ENCODE measurements around the gene MYL9.

MYL9 gene

DNA sequence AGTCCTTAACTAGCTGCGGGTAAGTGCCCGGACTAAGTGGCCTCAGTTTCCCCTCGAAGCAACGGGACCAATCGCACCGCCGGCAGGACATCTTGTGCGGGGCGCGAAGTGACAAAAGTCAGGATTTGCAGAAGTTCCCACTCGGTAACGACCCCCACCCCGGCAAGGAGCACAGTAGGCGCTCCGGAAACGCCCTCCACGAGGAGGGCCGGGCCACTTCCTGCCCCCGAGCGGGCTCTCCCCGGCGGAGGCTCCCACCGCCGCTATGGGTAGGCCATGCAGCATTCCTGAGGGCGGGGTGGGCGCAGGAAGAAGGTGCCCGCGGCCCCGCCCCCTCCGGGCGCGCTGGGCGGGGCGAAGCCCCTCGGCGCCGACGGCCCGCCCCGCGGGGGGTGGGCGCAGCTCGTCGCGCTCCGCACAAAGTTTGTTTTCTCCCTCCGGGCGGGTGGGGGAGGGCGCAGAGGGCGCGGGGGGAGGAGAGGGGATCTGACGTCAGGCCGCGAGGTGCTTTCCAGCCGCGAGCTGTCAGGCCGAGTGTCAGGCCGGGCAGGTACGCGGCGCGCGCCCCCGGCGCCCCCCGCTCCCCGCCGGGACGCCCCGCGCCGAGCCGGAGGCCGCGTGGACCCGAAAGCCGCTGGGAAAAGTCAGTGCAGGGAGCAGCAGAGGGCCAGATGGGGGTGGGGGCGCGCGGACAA, 31.9 kb downstream of the MYL9 start, which contains the start of gene TGIF2:
TGIF2 (plus strand) TSS at position 495 of the 695 bp plus-strand sequence. CDS start 5,178 bp downstream, outside the sequence.
- Histone ChIP-seq H3K27me3 (ENCODE audit: insufficient read depth, low read length, poor library complexity, severe bottlenecking) (peaks cover 6% of the 10 kb centered on the region), H3K4me3 (ENCODE audit: low read length, poor library complexity, severe bottlenecking) (peak within 1 kb of the TSS; percentile 99), H3K4me2 (ENCODE audit: low read depth, low read length, poor library complexity, severe bottlenecking) (peak within 1 kb of the TSS; percentile 89), H3K9me2 (replicated peaks; ENCODE audit: low read depth, low read length) (no peaks in the 10 kb centered on the region), H3K36me3 (ENCODE audit: insufficient read depth, low read length) (peaks cover under 1% of the 10 kb centered on the region; the same call in 1 of the 2 replicates), H3F3A (ENCODE audit: low read depth) (peaks cover 18% of the 10 kb centered on the region), H3K9ac (ENCODE audit: low read depth, low read length, poor library complexity, severe bottlenecking) (peak within 1 kb of the TSS; percentile 100), H4K20me1 (ENCODE audit: insufficient read depth, low read length, poor library complexity, severe bottlenecking) (peaks cover 27% of the 10 kb centered on the region), H3K79me2 (ENCODE audit: insufficient read depth, low read length) (peaks cover 46% of the 10 kb centered on the region), H3K4me1 (ENCODE audit: insufficient read depth, low read length, poor library complexity, severe bottlenecking) (peaks cover 38% of the 10 kb centered on the region), H3K9me3 (ENCODE audit: insufficient read depth, low read depth, low read length) (no peaks in the 10 kb centered on the region), H2AFZ (ENCODE audit: low read length) (peak within 1 kb of the TSS; percentile 81)
- TF ChIP-seq, protein P1, sequence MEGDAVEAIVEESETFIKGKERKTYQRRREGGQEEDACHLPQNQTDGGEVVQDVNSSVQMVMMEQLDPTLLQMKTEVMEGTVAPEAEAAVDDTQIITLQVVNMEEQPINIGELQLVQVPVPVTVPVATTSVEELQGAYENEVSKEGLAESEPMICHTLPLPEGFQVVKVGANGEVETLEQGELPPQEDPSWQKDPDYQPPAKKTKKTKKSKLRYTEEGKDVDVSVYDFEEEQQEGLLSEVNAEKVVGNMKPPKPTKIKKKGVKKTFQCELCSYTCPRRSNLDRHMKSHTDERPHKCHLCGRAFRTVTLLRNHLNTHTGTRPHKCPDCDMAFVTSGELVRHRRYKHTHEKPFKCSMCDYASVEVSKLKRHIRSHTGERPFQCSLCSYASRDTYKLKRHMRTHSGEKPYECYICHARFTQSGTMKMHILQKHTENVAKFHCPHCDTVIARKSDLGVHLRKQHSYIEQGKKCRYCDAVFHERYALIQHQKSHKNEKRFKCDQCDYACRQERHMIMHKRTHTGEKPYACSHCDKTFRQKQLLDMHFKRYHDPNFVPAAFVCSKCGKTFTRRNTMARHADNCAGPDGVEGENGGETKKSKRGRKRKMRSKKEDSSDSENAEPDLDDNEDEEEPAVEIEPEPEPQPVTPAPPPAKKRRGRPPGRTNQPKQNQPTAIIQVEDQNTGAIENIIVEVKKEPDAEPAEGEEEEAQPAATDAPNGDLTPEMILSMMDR (conservative IDR thresholded peaks at IDR 0.05; ENCODE audit: low read length), result no peak
- no peak for TF ChIP-seq EZH2phosphoT487 (IDR thresholded peaks at IDR 0.05; ENCODE audit: borderline replicate concordance)

DNA sequence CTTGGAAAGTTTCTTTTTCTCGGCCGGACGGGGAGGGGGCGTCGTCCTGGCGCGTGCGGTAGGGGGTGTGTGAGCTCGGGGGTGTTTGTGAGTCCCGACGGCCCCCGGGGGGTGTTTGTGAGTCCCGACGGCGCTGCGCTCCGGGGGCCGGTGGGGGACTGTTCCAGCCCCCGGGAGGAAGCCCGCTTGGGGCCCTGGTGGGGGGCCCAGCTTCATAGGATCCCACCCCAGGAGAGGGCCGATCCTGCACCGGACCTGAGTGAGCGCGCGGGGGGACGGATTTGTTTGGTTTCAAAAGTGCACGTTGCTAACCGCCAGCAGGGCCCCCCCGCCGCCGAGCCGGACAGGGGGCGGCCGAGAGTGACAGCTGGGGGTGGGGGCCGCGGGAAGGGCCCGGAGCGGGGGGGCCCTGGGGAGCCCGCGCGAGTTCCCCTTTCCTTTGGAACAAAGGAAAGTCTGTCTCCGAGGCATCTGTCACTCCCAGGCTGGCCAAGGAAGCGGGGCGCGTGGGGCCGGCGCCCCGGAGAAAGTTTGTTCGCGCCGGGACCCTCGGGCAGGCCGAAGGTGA, 32.6 kb downstream of the MYL9 start:
- H3K79me2 ChIP-seq (ENCODE audit: insufficient read depth, low read length), result peaks cover 52% of the 10 kb centered on the region
- peaks cover 6% of the 10 kb centered on the region for H3K27me3 ChIP-seq (ENCODE audit: insufficient read depth, low read length, poor library complexity, severe bottlenecking)
- H3K36me3 ChIP-seq (ENCODE audit: insufficient read depth, low read length), result peaks cover 6% of the 10 kb centered on the region; the same call in 1 of the 2 replicates
- peaks cover 41% of the 10 kb centered on the region for H3K4me1 ChIP-seq (ENCODE audit: insufficient read depth, low read length, poor library complexity, severe bottlenecking)
- TF ChIP-seq, protein P1 (conservative IDR thresholded peaks at IDR 0.05; ENCODE audit: low read length), result no peak
- no peak for TF ChIP-seq EZH2phosphoT487 (IDR thresholded peaks at IDR 0.05; ENCODE audit: borderline replicate concordance)
- peak overlapping the region; percentile 77 for H2AFZ ChIP-seq (ENCODE audit: low read length)
- peak overlapping the region; percentile 89 for H3K4me2 ChIP-seq (ENCODE audit: low read depth, low read length, poor library complexity, severe bottlenecking)
- H3F3A ChIP-seq (ENCODE audit: low read depth), result peaks cover 18% of the 10 kb centered on the region
- H3K9ac ChIP-seq (ENCODE audit: low read depth, low read length, poor library complexity, severe bottlenecking), result peak overlapping the region; percentile 100
- peaks cover 33% of the 10 kb centered on the region for H4K20me1 ChIP-seq (ENCODE audit: insufficient read depth, low read length, poor library complexity, severe bottlenecking)
- no peaks in the 10 kb centered on the region for H3K9me3 ChIP-seq (ENCODE audit: insufficient read depth, low read depth, low read length)
- peak overlapping the region; percentile 99 for H3K4me3 ChIP-seq (ENCODE audit: low read length, poor library complexity, severe bottlenecking)
- H3K9me2 ChIP-seq (replicated peaks; ENCODE audit: low read depth, low read length), result no peaks in the 10 kb centered on the region

DNA sequence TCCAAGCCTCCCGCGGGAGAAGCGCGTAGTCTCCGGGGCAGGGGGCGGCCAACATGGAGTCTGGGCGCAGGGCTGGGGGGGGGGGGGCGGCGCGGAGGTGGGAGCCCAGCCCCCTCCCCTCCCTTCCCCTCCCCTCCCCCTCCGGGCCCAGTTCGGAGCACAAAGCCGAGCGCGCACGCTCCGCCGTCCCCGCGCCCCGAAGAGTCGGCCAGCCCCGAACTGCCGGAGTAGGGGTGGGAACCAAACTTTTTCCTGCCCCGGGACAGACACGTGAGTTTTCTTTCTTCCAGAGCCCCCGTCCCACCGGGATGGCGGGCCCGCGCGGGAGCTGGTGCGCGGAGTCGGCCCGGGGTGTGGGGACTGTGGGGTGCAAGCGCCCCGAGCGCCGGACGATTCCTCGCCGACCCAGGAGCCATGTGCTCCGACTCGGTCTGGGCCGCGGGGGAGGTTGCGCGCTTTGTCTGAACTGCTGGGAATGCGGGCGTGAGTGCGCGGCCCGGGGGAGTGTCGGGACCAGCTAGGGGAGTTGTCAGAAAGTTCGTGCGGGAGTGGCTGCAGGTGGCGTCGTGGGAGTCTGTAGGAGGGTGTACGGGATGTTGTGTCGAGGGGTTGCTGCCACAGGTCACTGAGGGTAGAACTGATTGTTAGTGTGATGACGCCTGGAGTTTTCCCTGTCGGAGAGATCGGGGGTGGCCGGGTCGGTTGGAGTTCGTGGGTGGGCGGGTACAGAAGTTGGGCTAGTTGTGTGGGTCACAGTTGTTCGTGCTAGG, 33.2 kb downstream of the MYL9 start:
- H2AFZ ChIP-seq (ENCODE audit: low read length), result peak overlapping the region; percentile 81
- peaks cover 41% of the 10 kb centered on the region for H3K4me1 ChIP-seq (ENCODE audit: insufficient read depth, low read length, poor library complexity, severe bottlenecking)
- peaks cover 54% of the 10 kb centered on the region for H3K79me2 ChIP-seq (ENCODE audit: insufficient read depth, low read length)
- peaks cover 13% of the 10 kb centered on the region; the same call in 1 of the 2 replicates for H3K36me3 ChIP-seq (ENCODE audit: insufficient read depth, low read length)
- peaks cover 18% of the 10 kb centered on the region for H3F3A ChIP-seq (ENCODE audit: low read depth)
- H3K27me3 ChIP-seq (ENCODE audit: insufficient read depth, low read length, poor library complexity, severe bottlenecking), result peaks cover 6% of the 10 kb centered on the region
- H3K4me3 ChIP-seq (ENCODE audit: low read length, poor library complexity, severe bottlenecking), result peak overlapping the region; percentile 99
- peaks cover 34% of the 10 kb centered on the region for H4K20me1 ChIP-seq (ENCODE audit: insufficient read depth, low read length, poor library complexity, severe bottlenecking)
- H3K9me2 ChIP-seq (replicated peaks; ENCODE audit: low read depth, low read length), result no peaks in the 10 kb centered on the region
- H3K9me3 ChIP-seq (ENCODE audit: insufficient read depth, low read depth, low read length), result no peaks in the 10 kb centered on the region
- no peak for TF ChIP-seq EZH2phosphoT487 (IDR thresholded peaks at IDR 0.05; ENCODE audit: borderline replicate concordance)
- TF ChIP-seq, protein P1 (conservative IDR thresholded peaks at IDR 0.05; ENCODE audit: low read length), result no peak
- H3K4me2 ChIP-seq (ENCODE audit: low read depth, low read length, poor library complexity, severe bottlenecking), result peak overlapping the region; percentile 89
- peak overlapping the region; percentile 100 for H3K9ac ChIP-seq (ENCODE audit: low read depth, low read length, poor library complexity, severe bottlenecking)

Data from Loucy (cell line).